ENCODE measurements around the gene LRRC39.

- TF ChIP-seq CTCF (IDR thresholded peaks at IDR 0.05) (no peak), EP300 (IDR thresholded peaks at IDR 0.05) (no peak)
These were observed 55.9 kb downstream of the LRRC39 start for GRCh38 chr1:100122177-100122576.
